ENCODE measurements around the gene COL8A2.

- TF ChIP-seq, protein P1, sequence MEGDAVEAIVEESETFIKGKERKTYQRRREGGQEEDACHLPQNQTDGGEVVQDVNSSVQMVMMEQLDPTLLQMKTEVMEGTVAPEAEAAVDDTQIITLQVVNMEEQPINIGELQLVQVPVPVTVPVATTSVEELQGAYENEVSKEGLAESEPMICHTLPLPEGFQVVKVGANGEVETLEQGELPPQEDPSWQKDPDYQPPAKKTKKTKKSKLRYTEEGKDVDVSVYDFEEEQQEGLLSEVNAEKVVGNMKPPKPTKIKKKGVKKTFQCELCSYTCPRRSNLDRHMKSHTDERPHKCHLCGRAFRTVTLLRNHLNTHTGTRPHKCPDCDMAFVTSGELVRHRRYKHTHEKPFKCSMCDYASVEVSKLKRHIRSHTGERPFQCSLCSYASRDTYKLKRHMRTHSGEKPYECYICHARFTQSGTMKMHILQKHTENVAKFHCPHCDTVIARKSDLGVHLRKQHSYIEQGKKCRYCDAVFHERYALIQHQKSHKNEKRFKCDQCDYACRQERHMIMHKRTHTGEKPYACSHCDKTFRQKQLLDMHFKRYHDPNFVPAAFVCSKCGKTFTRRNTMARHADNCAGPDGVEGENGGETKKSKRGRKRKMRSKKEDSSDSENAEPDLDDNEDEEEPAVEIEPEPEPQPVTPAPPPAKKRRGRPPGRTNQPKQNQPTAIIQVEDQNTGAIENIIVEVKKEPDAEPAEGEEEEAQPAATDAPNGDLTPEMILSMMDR (IDR thresholded peaks at IDR 0.05) = no peak
- TF ChIP-seq ZFX (IDR thresholded peaks at IDR 0.05; ENCODE audit: borderline replicate concordance) = no peak
Observed at GRCh38 chr1:36128126-36128904, 3.3 kb upstream of the COL8A2 start.
